Ectodermal cell (in vitro differentiated cells): ENCODE results near the gene SYNPO.

Source experiments
- H3K27ac ChIP-seq: 2 replicates; pipeline ENCODE4 v1.7.0; 2013; ENCODE audit warnings: mild to moderate bottlenecking, low read depth, low read length; ENCODE audit not compliant: insufficient read depth, poor library complexity, severe bottlenecking
- H3K27me3 ChIP-seq: 2 replicates; pipeline ENCODE4 v1.7.0; 2013; ENCODE audit warnings: mild to moderate bottlenecking, low read length; ENCODE audit not compliant: insufficient read depth, control insufficient read depth, poor library complexity, severe bottlenecking
- H3K36me3 ChIP-seq: one replicate; pipeline ENCODE4 v1.7.0; 2013; ENCODE audit warnings: low read length; ENCODE audit not compliant: control insufficient read depth, insufficient read depth
- H3K4me1 ChIP-seq: one replicate; pipeline ENCODE4 v1.7.0; 2013; ENCODE audit warnings: low read length; ENCODE audit not compliant: control insufficient read depth, insufficient read depth
- H3K4me3 ChIP-seq: 2 replicates; pipeline ENCODE4 v1.7.0; 2013; ENCODE audit warnings: low read depth, low read length, control low read depth; ENCODE audit not compliant: insufficient read depth
- H3K9me3 ChIP-seq: 2 replicates; pipeline ENCODE4 v1.7.0; 2013; ENCODE audit warnings: mild to moderate bottlenecking, low read length, moderate library complexity; ENCODE audit not compliant: control insufficient read depth
- WGBS, 2 experiments: methylation state at CpG; one replicate each; pipeline ENCODE4 v1.1.7; 2013; ENCODE audit warnings: missing lambda C conversion rate in 2 of 2; 5-methylcytosine and 5-hydroxymethylcytosine counted together

The SYNPO gene

DNA sequence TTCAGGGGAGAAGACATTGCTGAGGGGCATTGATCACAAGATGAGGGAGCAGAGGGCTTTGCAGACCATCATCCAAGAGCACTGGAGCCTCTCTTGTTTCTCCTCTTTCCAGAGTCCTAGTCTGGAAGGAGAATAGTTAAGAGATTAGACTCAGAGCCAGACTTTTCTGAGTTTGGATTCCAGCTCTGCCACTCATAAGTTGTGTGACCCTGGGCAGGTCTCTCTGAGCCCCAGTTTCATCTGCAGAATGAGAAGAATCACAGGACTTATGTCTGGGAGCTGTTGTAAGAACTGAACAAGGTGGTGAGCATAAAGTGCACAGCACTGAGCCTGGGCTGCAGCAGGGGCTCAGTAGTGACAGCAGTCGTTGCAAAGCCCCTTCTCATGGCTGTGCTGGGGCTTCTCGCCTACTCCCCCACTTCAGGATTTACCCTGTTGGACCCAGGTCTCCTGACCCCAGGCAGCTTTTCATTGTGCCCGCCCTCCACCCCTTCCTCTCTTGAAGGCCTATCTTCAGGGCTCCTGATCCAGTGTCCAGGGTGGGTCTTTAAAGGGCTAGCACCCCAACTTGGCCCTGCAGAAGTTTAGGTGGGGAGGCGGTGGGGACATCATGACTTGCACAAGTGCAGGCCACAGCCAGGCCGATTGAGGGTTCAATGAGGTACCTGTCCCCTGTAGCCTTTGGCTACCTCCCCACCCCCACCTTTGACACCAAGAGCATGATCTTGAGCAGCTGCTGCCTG is 1.5 kb downstream of the SYNPO start:
- Histone ChIP-seq H3K9me3 (no peaks in the 10 kb centered on the region), H3K4me3 (no peak overlapping the region), H3K27ac (no peak overlapping the region), H3K36me3 (no peaks in the 10 kb centered on the region), H3K4me1 (peaks cover 51% of the 10 kb centered on the region), H3K27me3 (no peaks in the 10 kb centered on the region)
- WGBS, 2 experiments: 83 to 89% methylated on average over 5 of the region's 5 CpGs

DNA sequence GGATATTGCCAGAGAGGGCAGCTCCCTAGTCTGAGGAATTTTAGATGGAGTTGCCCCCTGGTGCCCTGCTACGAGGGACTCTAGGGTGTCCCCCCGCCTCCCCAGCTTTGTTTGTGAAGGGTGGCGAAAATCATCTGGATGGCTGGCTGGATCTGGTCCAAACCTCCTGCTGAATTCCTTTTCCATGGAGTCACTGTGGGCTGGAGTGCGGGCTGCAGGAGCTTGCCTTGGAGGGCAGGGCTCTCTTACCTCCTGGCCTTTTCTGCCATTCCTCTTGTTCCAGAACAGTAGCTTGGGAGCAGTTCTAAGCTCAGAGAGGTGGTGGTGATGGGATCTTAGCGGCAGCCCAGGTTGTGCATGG is 2.1 kb downstream of the SYNPO start:
- H3K4me3 ChIP-seq: no peak overlapping the region
- H3K36me3 ChIP-seq: no peaks in the 10 kb centered on the region
- no peak overlapping the region for H3K27ac ChIP-seq
- no peaks in the 10 kb centered on the region for H3K27me3 ChIP-seq
- H3K4me1 ChIP-seq: peaks cover 48% of the 10 kb centered on the region
- H3K9me3 ChIP-seq: no peaks in the 10 kb centered on the region
- WGBS, 2 experiments: 86 to 87% methylated on average over 5 of the region's 5 CpGs

DNA sequence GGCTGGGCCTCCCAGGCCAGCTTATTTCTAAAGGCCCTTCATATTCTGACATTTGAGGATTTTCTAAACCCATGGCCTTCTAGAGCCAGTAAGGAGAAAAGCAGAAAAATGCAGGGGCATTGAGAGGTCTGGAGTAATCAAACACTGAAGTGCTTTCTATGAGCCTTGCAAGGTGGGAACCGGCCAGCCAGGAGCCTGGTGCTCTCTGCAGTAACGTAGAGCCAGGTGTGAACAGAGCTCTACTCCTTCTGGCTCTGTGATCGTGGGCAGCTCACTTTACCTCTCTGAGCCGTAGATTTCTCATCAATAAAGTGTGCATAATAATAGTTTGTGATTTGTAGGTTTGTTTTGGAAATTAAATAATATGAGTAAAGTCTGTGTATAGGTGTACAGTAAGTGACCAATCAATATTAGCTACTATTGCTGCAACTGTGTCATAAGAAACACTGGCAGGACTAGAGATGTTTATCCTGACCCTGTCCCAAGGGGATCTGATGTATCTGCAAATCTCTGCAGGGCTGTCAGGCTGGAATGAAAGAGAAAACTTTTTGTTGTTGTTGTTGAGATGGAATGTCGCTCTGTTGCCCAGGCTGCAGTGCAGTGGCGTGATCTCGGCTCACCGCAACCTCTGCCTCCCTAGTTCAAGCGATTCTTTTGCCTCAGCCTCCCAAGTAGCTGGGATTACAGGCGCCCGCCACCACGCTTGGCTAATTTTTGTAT is 2.7 kb downstream of the SYNPO start:
- WGBS, 2 experiments: 92 to 95% methylated on average over 12 of the region's 12 CpGs
- Histone ChIP-seq H3K27ac (no peak overlapping the region), H3K4me1 (peaks cover 44% of the 10 kb centered on the region), H3K9me3 (no peaks in the 10 kb centered on the region), H3K4me3 (no peak overlapping the region), H3K36me3 (no peaks in the 10 kb centered on the region), H3K27me3 (no peaks in the 10 kb centered on the region)

DNA sequence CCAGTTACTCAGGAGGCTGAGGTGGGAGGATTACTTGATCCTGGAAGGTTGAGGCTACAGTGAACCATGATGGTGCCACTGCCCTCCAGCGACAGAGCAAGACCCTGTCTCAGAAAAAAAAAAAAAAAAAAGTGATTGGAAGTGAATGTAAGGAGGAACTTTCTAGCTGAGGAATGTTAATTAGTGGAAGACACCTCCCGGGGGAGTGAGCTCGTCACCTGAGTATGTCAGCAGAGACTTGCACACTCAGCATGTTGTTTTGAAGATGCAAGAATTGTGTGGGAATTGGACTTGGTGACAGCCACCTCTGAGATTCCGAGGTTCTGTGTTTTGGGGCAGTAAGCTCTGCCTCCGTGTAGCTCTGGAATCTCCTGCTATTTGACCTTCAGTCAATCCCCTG is 3.6 kb downstream of the SYNPO start:
- peaks cover 38% of the 10 kb centered on the region for H3K4me1 ChIP-seq

DNA sequence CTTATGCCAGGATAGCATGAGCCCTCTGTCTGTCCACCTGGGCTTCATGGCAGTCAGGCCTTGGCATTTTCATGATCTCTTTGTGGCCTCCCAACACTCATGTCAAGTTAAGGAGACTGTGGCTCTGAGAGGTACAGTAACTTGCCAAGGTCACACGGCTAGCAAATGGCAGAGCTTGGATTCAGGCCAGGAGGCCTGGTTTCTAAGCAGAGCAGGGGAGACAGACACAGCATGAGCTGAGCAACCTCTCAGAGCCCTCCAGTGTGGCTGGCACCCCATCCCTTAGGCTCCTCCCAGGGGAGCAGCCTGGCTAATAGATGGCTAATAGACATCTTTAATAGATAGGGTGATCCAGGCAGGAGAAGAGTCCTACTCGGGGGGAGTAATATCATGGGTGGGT is 4.1 kb downstream of the SYNPO start:
- H3K9me3 ChIP-seq: no peaks in the 10 kb centered on the region
- no peak overlapping the region for H3K4me3 ChIP-seq
- no peaks in the 10 kb centered on the region for H3K27me3 ChIP-seq
- no peak overlapping the region for H3K27ac ChIP-seq
- 86 to 89% methylated on average over 2 of the region's 2 CpGs for WGBS, 2 experiments
- no peaks in the 10 kb centered on the region for H3K36me3 ChIP-seq
- peaks cover 35% of the 10 kb centered on the region for H3K4me1 ChIP-seq

More for the DNA sequence above, 3.6 kb downstream of the SYNPO start:
- H3K36me3 ChIP-seq: no peaks in the 10 kb centered on the region
- WGBS, 2 experiments: 57 to 66% methylated on average over 5 of the region's 5 CpGs
- no peaks in the 10 kb centered on the region for H3K9me3 ChIP-seq
- no peaks in the 10 kb centered on the region for H3K27me3 ChIP-seq
- no peak overlapping the region for H3K27ac ChIP-seq
- H3K4me3 ChIP-seq: no peak overlapping the region

DNA sequence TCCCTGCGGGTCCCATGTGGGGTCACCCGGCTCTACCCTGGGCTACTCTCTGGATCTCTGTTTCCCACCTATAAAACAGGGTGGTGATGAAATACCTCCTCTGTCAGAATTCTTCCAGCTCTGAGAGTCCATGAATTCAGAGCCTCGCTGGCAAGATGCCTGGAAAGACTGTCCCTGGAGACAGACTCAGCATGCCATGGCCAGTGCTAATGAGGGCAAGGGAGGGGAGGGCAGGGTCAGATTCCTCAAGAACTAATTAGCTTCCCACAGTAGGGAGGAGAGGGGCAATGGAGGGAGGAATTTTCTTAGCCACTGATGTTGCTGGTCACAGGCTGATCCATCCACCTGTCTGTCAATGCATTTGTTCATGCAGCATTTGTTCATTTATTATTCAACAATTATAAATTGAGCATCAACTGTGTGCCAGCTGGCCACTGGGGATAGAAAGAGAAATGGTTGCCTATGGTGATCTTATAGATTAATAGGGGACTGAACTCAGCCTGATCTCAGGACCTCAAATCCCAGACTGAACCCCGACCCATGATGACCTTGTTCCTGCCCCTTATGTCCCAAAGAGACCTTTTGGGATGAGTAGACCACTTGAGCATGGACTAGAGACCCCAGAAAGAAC is 4.7 kb downstream of the SYNPO start:
- H3K27me3 ChIP-seq: no peaks in the 10 kb centered on the region
- H3K9me3 ChIP-seq: no peaks in the 10 kb centered on the region
- no peak overlapping the region for H3K27ac ChIP-seq
- H3K36me3 ChIP-seq: no peaks in the 10 kb centered on the region
- WGBS, 2 experiments: 64 to 66% methylated on average over 4 of the region's 4 CpGs
- no peak overlapping the region for H3K4me3 ChIP-seq
- H3K4me1 ChIP-seq: peaks cover 35% of the 10 kb centered on the region

DNA sequence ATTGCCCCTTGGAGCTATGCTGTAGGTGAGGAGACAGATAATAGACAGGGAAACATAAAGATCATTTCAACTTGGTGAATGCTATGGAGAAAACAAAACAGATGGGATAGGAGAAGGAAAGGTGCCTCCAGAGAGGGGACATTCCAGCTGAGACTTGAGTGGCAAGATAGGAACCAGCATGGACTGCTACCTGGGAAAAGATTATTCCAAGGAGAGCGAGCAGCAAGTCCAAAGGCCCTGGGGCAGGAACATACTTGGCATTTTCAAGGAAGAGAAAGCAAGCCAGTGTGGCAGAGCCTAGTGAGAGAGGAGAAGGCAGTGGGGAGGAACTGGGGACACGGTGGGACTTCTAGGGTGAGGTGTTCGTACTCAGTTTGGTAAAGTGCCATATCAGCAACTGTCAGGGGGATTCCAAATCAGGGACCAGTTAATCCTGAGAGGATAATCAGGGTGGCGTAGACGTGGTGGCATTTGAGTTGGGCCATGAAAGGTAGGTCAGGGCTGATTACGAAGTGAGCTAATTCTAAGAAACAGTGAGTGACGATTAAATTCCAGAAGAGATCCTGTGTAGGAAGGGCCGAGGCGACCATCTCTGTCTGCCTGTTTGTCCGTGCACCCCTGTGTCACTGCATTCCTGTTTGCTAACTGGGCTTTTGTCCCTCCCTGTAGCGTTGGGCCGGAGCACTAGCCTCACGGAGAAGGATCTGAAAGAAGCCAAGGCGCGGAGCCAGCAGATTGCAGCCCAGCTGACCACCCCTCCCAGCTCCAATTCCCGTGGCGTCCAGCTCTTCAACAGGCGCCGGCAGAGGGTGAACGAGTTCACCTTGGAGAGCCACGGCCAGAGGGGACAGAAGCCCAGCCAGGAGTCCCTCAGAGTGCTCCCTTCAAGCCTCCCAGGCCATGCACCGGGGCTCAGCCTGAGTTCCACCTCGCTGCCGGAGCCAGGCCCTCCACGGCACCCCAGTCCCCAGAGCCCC is 7.1 kb downstream of the SYNPO start:
- no peaks in the 10 kb centered on the region for H3K27me3 ChIP-seq
- H3K9me3 ChIP-seq: no peaks in the 10 kb centered on the region
- WGBS, 2 experiments: 84 to 86% methylated on average over 25 of the region's 25 CpGs
- H3K4me3 ChIP-seq: no peak overlapping the region
- H3K36me3 ChIP-seq: no peaks in the 10 kb centered on the region
- H3K4me1 ChIP-seq: peaks cover 40% of the 10 kb centered on the region
- H3K27ac ChIP-seq: no peak overlapping the region

DNA sequence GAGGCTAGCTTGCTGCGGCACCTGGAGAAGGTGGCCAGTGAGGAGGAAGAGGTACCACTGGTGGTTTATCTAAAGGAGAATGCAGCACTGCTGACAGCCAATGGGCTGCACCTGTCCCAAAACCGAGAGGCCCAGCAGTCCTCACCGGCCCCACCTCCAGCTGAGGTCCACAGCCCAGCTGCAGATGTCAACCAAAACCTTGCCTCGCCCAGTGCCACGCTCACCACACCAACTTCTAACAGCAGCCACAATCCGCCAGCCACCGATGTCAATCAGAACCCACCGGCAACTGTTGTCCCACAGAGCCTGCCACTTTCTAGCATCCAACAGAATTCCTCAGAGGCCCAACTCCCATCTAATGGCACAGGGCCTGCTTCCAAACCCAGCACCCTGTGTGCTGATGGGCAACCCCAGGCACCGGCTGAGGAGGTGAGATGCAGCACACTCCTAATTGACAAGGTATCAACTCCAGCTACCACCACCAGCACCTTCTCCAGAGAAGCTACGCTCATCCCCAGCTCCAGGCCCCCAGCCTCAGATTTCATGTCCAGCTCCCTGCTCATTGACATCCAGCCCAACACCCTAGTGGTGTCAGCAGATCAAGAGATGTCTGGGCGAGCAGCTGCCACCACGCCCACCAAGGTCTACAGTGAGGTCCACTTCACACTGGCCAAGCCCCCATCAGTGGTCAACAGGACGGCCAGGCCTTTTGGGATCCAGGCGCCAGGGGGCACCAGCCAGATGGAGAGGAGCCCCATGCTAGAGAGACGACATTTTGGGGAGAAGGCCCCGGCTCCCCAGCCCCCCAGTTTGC is 8.0 kb downstream of the SYNPO start:
- Histone ChIP-seq H3K36me3 (no peaks in the 10 kb centered on the region), H3K27ac (no peak overlapping the region), H3K9me3 (no peaks in the 10 kb centered on the region), H3K4me3 (no peak overlapping the region), H3K4me1 (peaks cover 41% of the 10 kb centered on the region), H3K27me3 (no peaks in the 10 kb centered on the region)
- WGBS, 2 experiments: 93 to 97% methylated on average over 16 of the region's 16 CpGs
